Activated CD4-positive, alpha-beta T cell treated with anti-CD3 and anti-CD28 coated beads, Interleukin-2, amount 50 U/mL, for 24 hours (primary cell): Measurements from ENCODE around the gene TBC1D13.
A peak's percentile ranks its signal among the peaks of the same experiment; 100 is the strongest.

Experiments used
- DNase-seq, 2 donors: peaks; one replicate each; pipeline ENCODE4 v3.0.0-alpha.2; 2020; ENCODE audit warnings: low read depth in 1 of 2, low spot score in 1 of 2

The TBC1D13 gene

DNA sequence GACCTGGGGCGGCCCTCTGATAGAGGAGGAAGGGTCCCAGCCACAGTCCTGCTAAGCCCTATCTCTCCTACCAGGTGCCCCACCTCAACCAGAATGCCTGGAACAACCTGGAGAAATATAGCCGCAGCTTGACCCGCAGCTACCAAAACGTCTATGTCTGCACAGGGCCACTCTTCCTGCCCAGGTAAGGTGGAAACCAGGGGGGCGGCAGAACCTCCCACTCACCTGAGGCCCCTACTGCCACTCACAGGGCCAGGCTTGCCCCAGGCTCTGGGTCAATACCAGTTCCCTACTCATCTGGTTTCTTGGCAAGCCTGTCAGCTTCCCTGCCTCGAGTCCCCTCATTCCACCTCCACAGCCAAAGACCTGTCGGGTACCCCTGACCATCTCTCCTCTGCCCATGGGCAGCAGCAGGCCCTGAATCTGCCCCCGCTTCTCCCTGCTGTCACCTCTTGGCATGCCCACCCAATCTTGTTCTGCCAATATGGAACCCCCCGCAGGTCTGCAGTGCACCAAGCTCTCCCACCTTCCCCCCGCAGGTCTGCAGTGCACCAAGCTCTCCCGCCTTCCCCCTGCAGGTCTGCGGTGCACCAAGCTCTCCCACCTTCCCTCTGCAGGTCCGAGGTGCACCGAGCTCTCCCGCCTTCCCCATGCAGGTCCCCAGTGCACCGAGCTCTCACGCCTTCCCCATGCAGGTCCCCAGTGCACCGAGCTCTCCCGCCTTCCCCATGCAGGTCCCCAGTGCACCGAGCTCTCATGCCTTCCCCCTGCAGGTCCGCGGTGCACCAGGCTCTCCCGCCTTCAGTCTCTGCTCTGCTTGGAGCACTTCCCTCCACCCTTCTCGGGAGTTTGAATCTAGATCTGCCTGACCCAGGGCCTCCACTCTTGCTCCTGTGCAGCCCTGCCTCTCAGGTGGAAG lies 33.9 kb downstream of the TBC1D13 start:
- no peak for DNase-seq

DNA sequence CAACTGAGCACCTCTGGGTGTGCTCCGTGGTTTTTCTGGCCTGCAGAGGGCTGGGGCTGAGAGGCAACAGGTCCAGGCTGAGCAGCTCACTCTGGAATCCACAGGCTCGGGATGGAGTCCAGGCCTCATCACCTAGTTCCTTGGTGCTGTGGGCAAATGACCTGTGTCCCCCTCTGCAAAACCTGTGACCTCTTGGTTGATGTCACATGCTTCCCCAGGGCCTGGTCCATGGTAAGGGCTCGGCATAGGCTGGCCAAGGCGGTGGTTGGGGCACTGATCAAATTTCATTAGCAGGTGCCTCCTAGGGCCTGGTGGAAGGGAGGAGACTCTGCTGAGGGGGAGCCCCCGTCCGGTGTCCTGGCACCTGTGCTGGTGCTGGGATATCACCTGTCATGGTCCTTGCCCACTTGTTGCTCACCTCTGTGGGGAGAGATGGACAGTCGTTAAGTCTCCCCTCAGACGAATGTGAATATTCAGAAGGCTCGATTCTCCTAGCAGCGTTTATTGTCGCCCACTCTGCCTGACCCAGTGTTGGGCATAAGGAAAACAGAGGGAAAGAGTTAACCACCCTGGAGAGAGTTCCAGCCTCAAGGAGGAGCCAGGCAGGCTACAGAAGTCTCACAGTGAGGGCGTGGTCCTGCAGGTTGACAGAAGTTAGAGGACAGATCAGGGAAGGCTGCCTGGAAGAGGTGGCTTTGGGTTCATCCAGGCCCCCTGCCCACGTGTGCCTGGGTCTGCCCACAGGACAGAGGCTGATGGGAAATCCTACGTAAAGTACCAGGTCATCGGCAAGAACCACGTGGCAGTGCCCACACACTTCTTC lies 34.7 kb downstream of the TBC1D13 start:
- no peak for DNase-seq

DNA sequence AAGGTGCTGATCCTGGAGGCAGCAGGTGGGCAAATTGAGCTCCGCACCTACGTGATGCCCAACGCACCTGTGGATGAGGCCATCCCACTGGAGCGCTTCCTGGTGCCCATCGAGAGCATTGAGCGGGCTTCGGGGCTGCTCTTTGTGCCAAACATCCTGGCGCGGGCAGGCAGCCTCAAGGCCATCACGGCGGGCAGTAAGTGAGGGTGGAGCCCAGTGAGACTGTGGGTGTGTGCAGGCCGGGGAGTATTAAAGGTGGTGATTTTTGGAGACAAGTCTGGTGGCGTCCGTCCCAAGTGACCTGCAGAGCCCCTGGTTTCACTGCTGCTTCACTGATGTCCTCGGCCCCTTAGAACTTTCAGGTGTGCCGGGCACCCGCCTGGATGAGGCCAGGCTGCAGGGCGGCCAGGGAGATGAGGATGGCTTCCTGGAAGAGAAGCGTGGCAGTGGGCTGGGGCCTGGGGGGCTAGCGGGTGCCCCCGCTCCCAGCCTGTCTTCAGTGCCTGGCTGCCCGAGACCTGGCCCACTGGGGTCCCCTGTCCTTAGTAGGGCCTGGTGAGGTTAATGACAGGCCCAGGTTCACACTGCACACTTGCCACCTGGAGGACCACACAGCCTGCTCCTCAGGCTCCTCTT lies 35.5 kb downstream of the TBC1D13 start:
- DNase-seq: no peak

DNA sequence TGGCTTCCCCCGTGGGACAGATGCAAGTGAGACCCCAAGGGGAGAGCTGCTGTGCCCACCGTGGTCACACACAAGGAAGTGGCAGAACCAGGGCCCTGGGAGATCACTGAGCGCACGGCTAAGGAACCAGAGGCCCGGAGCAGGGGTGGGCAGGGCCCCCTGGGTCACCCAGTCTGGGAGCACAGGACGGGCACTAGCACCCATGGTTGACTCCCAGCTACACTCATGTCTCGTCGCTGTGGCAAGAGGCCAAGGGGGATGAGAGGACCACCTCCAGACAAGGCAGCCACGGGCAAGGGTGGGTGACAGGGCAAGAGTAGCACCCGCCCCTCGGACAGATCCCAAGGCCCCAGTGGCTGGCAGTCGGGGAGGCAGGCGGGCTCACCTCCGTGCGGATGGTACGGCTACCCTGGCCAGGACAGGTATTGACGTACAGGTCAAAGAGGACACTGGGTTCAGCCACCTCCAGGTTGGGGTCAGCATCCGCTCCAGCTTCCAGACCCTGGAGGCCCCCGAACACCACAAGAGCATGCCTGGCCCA lies 36.4 kb downstream of the TBC1D13 start:
- DNase-seq: no peak

GRCh38 chr9:128823903-128824406 lies 36.9 kb downstream of the TBC1D13 start:
- DNase-seq: no peak

GRCh38 chr9:128824911-128825310 lies 37.9 kb downstream of the TBC1D13 start:
- DNase-seq: no peak

- DNase-seq: no peak
Measured at GRCh38 chr9:128825923-128826700, 39.1 kb downstream of the TBC1D13 start.

- DNase-seq: no peak
Measured at GRCh38 chr9:128828267-128828666, 41.2 kb downstream of the TBC1D13 start.

- DNase-seq: no peak
Measured at GRCh38 chr9:128828719-128829452, 41.8 kb downstream of the TBC1D13 start.

GRCh38 chr9:128829477-128830251 lies 42.6 kb downstream of the TBC1D13 start, which contains the start of gene SPOUT1:
SPOUT1 (minus strand) TSS chr9:128829794; CDS start chr9:128829780, 14 bp downstream.
- peak; percentile 86 to 93 for DNase-seq

- DNase-seq: no peak
Measured at GRCh38 chr9:128833696-128834095, 46.6 kb downstream of the TBC1D13 start.

DNA sequence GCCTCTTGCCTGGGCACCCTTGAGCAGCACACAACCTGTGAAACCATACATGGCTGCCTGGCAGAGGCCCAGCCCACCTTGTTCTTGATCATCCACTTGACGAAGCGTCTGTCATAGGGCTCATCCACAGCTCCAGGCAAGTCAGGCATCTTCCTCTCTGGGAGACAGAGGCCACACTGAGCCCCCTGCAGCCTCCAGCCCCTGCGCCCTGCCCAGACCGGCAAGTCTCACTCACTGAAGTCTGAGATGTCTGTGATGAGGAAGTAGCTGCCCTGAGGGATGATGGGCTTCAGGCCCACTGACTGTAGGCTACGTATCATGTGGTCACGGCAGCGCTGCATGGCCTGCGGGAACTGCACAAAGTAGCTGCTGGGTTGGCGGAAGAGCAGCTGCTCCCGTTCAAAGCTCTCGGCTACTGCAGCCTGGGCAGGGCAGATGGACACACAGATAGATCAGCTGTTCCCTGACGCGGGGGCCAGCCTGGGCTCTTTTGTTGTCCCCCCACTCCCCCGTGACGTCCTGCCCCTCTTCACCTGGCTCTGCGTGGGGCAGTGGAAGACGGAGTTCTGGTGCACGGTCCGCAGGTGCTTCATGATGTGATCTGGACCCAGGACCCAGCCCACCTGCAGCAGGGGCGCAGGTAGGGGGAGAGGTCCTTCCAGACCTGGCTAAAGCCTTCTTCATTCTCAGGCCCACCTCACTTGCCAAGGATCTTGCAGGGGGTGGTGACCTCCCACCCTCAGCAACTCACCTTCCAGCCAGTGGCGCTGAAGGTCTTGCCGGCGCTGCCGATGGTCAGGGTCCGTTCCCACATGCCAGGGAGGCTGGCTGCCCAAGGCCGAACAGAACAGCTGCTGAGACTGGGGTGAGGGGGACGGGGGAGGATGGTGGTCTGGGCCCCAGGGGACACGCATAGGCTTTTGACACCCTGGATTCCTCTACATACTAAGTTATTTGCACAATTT lies 48.5 kb downstream of the TBC1D13 start:
- DNase-seq: no peak

DNA sequence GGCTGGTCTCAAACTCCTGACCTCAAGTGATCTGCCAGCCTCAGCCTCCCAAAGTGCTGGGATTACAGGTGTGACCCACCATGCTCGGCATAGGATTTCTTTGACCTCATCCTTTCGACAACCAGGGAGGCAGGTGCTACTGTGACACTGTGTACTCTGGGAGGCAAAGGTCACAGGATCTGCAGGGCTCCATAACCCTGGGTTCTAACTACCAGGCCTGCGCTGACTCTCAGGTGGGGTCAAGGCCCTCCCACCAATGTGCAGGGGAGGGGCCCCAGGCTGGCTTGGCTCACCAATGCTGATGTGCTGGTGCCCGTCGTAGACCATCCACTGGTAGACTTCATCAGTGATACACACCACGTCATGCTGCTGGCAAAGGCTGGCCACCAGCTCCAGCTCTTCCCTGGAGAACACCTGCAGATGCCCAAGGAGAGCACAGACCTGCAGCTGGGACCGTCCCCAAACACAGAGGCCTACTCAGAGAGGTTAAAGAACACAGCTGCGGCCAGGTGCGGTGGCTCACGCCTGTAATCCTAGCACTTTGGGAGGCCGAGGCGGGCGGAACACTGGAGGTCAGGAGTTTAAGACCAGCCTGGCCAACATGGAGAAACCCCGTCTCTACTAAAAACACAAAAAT lies 49.6 kb downstream of the TBC1D13 start:
- no peak for DNase-seq

GRCh38 chr9:128838338-128838737 lies 51.3 kb downstream of the TBC1D13 start:
- DNase-seq: no peak

DNA sequence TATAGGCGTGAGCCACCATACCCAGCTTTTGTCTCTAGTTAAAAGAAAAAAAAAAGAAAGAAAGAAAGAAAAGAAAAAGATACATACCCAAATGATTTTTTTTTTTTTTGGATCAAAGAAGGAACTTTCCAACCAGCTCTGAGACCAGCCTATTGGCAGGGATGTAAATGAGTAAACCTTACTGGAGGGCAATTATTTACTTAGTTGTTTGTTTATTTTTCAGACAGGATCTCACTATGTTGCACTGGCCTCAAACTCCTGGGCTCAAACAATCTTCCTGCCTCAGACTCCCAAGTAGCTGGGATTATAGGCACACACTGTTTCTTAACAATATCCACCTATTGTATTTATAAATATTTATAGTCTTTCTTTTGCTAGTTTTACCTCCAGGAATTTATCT lies 53.5 kb downstream of the TBC1D13 start:
- no peak for DNase-seq

DNA sequence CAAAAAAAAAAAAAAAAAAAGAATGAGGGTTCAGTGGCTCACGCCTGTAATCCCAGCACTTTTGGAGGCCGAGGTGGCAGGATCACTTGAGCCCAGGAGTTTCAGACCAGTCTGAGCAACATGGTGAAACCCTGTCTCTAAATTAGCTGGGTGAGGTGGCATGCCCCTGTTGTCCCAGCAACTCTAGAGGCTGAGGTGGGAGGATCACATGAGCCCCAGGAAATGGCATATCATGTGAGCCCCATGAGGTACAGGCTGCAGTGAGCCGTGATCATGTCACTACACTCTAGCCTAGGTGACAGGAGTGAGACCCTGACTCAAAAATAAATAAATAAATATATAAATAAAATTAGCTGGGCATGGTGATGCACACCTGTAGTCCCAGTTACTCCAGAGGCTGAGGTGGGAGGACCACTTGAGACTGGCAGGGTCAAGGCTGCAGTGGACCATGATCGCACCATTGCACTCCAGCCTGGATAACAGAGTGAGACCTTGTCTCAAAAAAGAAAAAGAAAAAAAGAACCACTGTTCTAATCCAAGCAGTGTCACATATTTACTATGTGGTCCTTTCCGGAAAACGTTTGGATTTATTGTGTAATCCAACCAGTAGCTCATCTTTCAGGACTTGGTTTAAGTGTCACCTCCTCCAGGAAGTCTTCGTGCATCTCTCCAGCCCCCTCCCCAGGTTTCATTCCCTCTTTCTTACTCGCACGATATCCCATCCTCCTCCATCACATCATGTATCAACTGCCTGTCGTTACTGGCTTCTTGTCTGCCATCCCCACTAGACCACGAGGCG lies 54.8 kb downstream of the TBC1D13 start:
- DNase-seq: no peak
